H1 (cell line): ENCODE measurements around the gene PCGF3. TPM values are rescaled to one million over a fixed set of nuclear protein-coding genes. Genes with fewer than 3 reads are reported as not detected.

Experiments
- CTCF ChIA-PET: fragments of 300-600 bp; sonication (Branson Sonifier 250); formaldehyde crosslinking; loops from one replicate; lab custom pipeline; 2021; ENCODE audit not compliant: partially characterized antibody; lab: Charles Lee
- POLR2A ChIA-PET: fragments of 300-600 bp; sonication (Branson Sonifier 250); formaldehyde crosslinking; loops from one replicate; lab custom pipeline; 2021; ENCODE audit warnings: inconsistent platforms; ENCODE audit not compliant: partially characterized antibody; lab: Charles Lee
- DNase-seq, 2 experiments: peaks; one replicate each; pipeline versions ENCODE4 v3.0.0 to v3.0.0-alpha.2; 2010 to 2022; ENCODE audit warnings: low spot score in 2 of 2, low read depth in 1 of 2, mixed read lengths in 1 of 2
- FAIRE-seq: peaks from 2 replicates; lab custom pipeline; 2011; peaks lifted over from hg19 to GRCh38; lab: Jason Lieb, UNC
- H2AFZ ChIP-seq: 2 replicates; pipeline ENCODE4 v1.8.1; 2012; ENCODE audit warnings: low read length, inconsistent platforms
- H2AK5ac ChIP-seq: 2 replicates; pipeline ENCODE4 v1.6.1; 2013; ENCODE audit warnings: low read depth, low read length
- H2BK120ac ChIP-seq: replicated peaks from 2 replicates; pipeline ENCODE3; 2013; ENCODE audit warnings: low read depth, low read length, inconsistent platforms
- H2BK12ac ChIP-seq: 2 replicates; pipeline ENCODE4 v1.6.1; 2013; ENCODE audit warnings: low read depth, low read length
- H2BK15ac ChIP-seq: 2 replicates; pipeline ENCODE4 v1.6.1; 2013; ENCODE audit warnings: low read length
- H2BK20ac ChIP-seq: 2 replicates; pipeline ENCODE4 v1.6.1; 2013; ENCODE audit warnings: low read length
- H2BK5ac ChIP-seq: 2 replicates; pipeline ENCODE4 v1.6.1; 2013; ENCODE audit warnings: low read depth, low read length
- H3K14ac ChIP-seq: 2 replicates; pipeline ENCODE4 v1.6.1; 2013; ENCODE audit warnings: inconsistent platforms; ENCODE audit not compliant: insufficient read length
- H3K18ac ChIP-seq: 2 replicates; pipeline ENCODE4 v1.6.1; 2013; ENCODE audit warnings: low read length; ENCODE audit errors: extremely low read depth
- H3K23ac ChIP-seq: 2 replicates; pipeline ENCODE4 v1.6.1; 2013; ENCODE audit warnings: inconsistent platforms; ENCODE audit not compliant: insufficient read length
- H3K23me2 ChIP-seq: 2 replicates; pipeline ENCODE4 v1.6.1; 2013; ENCODE audit warnings: low read depth, low read length
- H3K27ac ChIP-seq: 2 replicates; pipeline ENCODE4 v1.6.1; 2011; ENCODE audit warnings: low read depth, low read length, inconsistent platforms
- H3K27me3 ChIP-seq, 4 experiments: replicated peaks in 1 of 4; 1 replicate in 1 of 4; 2 replicates in 3 of 4; pipeline versions ENCODE4 v1.6.1 to v1.8.1; 2011 to 2013; ENCODE audit warnings: low read length in 3 of 4, mild to moderate bottlenecking in 3 of 4, inconsistent platforms in 2 of 4, mixed read lengths in 2 of 4, moderate library complexity in 1 of 4; ENCODE audit not compliant: control insufficient read depth in 3 of 4, insufficient read depth in 3 of 4; ENCODE audit errors: extremely low read depth in 1 of 4
- H3K36me3 ChIP-seq, 4 experiments: 2 replicates each; pipeline versions ENCODE4 v1.6.1 to v1.8.1; 2011 to 2013; ENCODE audit warnings: mild to moderate bottlenecking in 4 of 4, low read length in 3 of 4, moderate library complexity in 2 of 4, control low read depth in 1 of 4, inconsistent platforms in 1 of 4; ENCODE audit not compliant: insufficient read depth in 4 of 4, control insufficient read depth in 2 of 4
- H3K4ac ChIP-seq: replicated peaks from 2 replicates; pipeline ENCODE3; 2013; ENCODE audit warnings: low read length, low read depth, mixed read lengths, inconsistent platforms; ENCODE audit not compliant: insufficient read length
- H3K4me1 ChIP-seq, 4 experiments: replicated peaks in 1 of 4; 1 replicate in 1 of 4; 2 replicates in 3 of 4; pipeline versions ENCODE4 v1.6.1 to v1.8.1; 2011 to 2013; ENCODE audit warnings: low read length in 3 of 4, inconsistent platforms in 2 of 4, mixed read lengths in 1 of 4; ENCODE audit not compliant: insufficient read depth in 4 of 4, control insufficient read depth in 3 of 4
- H3K4me2 ChIP-seq, 2 experiments: 2 replicates each; pipeline versions ENCODE4 v1.6.1 to v1.8.1; 2011 to 2013; ENCODE audit warnings: low read depth in 2 of 2, low read length in 2 of 2, control low read depth in 1 of 2, inconsistent platforms in 1 of 2, mild to moderate bottlenecking in 1 of 2; ENCODE audit not compliant: insufficient read depth in 1 of 2
- H3K4me3 ChIP-seq, 4 experiments: fragments of 200-600, 300-600 bp in 1 of 4; sonication (generic), shearing (Covaris generic), sonication (Bioruptor Twin) in 1 of 4; 2 replicates each; pipeline versions ENCODE4 v1.5.1 to v1.8.1; 2011 to 2016; ENCODE audit warnings: low read length in 4 of 4, low read depth in 3 of 4, control low read depth in 2 of 4, inconsistent platforms in 2 of 4, mild to moderate bottlenecking in 2 of 4, mixed read lengths in 1 of 4, moderate library complexity in 1 of 4; ENCODE audit not compliant: insufficient read depth in 2 of 4; ENCODE audit errors: extremely low read depth in 1 of 4
- H3K56ac ChIP-seq: replicated peaks from 2 replicates; pipeline ENCODE3; 2013; ENCODE audit warnings: low read depth, mild to moderate bottlenecking, mixed read lengths, low read length, inconsistent platforms; ENCODE audit not compliant: insufficient read length
- H3K79me1 ChIP-seq: 2 replicates; pipeline ENCODE4 v1.6.1; 2013; ENCODE audit warnings: low read depth, low read length, control low read depth
- H3K79me2 ChIP-seq, 2 experiments: 2 replicates each; pipeline versions ENCODE4 v1.6.1 to v1.8.1; 2012 to 2013; ENCODE audit warnings: low read length in 2 of 2, mild to moderate bottlenecking in 2 of 2, inconsistent platforms in 1 of 2; ENCODE audit not compliant: insufficient read depth in 2 of 2, control insufficient read depth in 1 of 2
- H3K9ac ChIP-seq, 4 experiments: replicated peaks in 1 of 4; 1 replicate in 1 of 4; 2 replicates in 3 of 4; pipeline versions ENCODE4 v1.6.1 to v1.8.1; 2011 to 2013; ENCODE audit warnings: low read depth in 3 of 4, low read length in 3 of 4, control low read depth in 2 of 4, mild to moderate bottlenecking in 2 of 4, moderate library complexity in 2 of 4, inconsistent platforms in 1 of 4; ENCODE audit errors: extremely low read depth in 1 of 4
- H3K9me3 ChIP-seq, 2 experiments: 2 replicates each; pipeline versions ENCODE4 v1.6.1 to v1.8.1; 2012 to 2013; ENCODE audit warnings: mild to moderate bottlenecking in 2 of 2, moderate library complexity in 2 of 2, control low read depth in 1 of 2, inconsistent platforms in 1 of 2, low read depth in 1 of 2, low read length in 1 of 2, mixed read lengths in 1 of 2; ENCODE audit not compliant: insufficient read depth in 2 of 2
- H4K20me1 ChIP-seq, 2 experiments: replicated peaks in 1 of 2; 2 replicates each; pipeline versions ENCODE3 to v1.8.1; 2011 to 2013; ENCODE audit warnings: inconsistent platforms in 2 of 2, low read length in 2 of 2, mild to moderate bottlenecking in 1 of 2; ENCODE audit not compliant: insufficient read depth in 2 of 2, control insufficient read depth in 1 of 2
- H4K5ac ChIP-seq: 2 replicates; pipeline ENCODE4 v1.6.1; 2013; ENCODE audit warnings: low read length, low read depth, mixed read lengths, inconsistent platforms; ENCODE audit not compliant: insufficient read length
- H4K8ac ChIP-seq: 2 replicates; pipeline ENCODE4 v1.8.0; 2013; ENCODE audit warnings: mild to moderate bottlenecking, moderate library complexity, low read length, inconsistent platforms; ENCODE audit not compliant: insufficient read depth; ENCODE audit errors: extremely low read depth
- H4K91ac ChIP-seq: replicated peaks from 2 replicates; pipeline ENCODE3; 2013; ENCODE audit warnings: low read length, mixed read lengths, inconsistent platforms; ENCODE audit not compliant: insufficient read length
- GTF2F1 ChIP-seq: IDR thresholded peaks from 2 replicates; pipeline ENCODE4 v1.6.1; 2012; ENCODE audit warnings: low read depth, low read length, improper control_type of control experiment, borderline replicate concordance
- HDAC2 ChIP-seq, 2 experiments: fragments of 300-600 bp in 1 of 2; sonication (generic) in 1 of 2; IDR thresholded peaks; 2 replicates each; pipeline ENCODE4 v1.6.1; 2011 to 2012; ENCODE audit warnings: low read depth in 2 of 2, low read length in 2 of 2, mild to moderate bottlenecking in 2 of 2, moderate library complexity in 2 of 2, borderline replicate concordance in 1 of 2, inconsistent platforms in 1 of 2
- HDAC6 ChIP-seq: IDR thresholded peaks from one replicate; pipeline ENCODE4 v1.7.1; 2012; ENCODE audit warnings: low read depth, mild to moderate bottlenecking, inconsistent platforms, low read length, moderate library complexity
- JUND ChIP-seq: IDR thresholded peaks from 2 replicates; pipeline ENCODE4 v1.6.1; 2011; ENCODE audit warnings: mild to moderate bottlenecking, improper control_type of control experiment, low read length
- KDM5A ChIP-seq: fragments of 200-600 bp; IDR thresholded peaks from 2 replicates; pipeline ENCODE4 v1.7.1; 2012; ENCODE audit warnings: mild to moderate bottlenecking, low read length, inconsistent platforms, mixed read lengths
- NRF1 ChIP-seq: IDR thresholded peaks from 2 replicates; pipeline ENCODE4 v1.6.1; 2011; ENCODE audit warnings: mild to moderate bottlenecking, low read depth, low read length, improper control_type of control experiment
- SP2 ChIP-seq: IDR thresholded peaks from 2 replicates; pipeline ENCODE4 v1.6.1; 2012; ENCODE audit warnings: mild to moderate bottlenecking, low read length, inconsistent platforms
- SP4 ChIP-seq: IDR thresholded peaks from 2 replicates; pipeline ENCODE4 v1.6.1; 2012; ENCODE audit warnings: low read length, inconsistent platforms
- SUZ12 ChIP-seq: fragments of 200-600 bp; sonication (generic); IDR thresholded peaks from 2 replicates; pipeline ENCODE4 v1.6.1; 2012; ENCODE audit warnings: mild to moderate bottlenecking, inconsistent platforms, low read length, moderate library complexity, mixed read lengths
- TCF12 ChIP-seq: IDR thresholded peaks from 2 replicates; pipeline ENCODE4 v1.6.1; 2011; ENCODE audit warnings: low read depth, mild to moderate bottlenecking, low read length
- WGBS, 2 experiments: shearing (Covaris generic) in 1 of 2; methylation state at CpG; one replicate each; pipeline versions ENCODE4 v1.1.6 to v1.1.7; 2013 to 2015; ENCODE audit warnings: low lambda C conversion rate in 2 of 2, mixed read lengths in 2 of 2, inconsistent platforms in 1 of 2, low coverage in 1 of 2, missing lambda C conversion rate in 1 of 2; ENCODE audit not compliant: insufficient replicate concordance in 2 of 2, insufficient coverage in 1 of 2, insufficient read length in 1 of 2; ENCODE audit errors: extremely low coverage in 1 of 2, missing lambda C conversion rate in 1 of 2; 5-methylcytosine and 5-hydroxymethylcytosine counted together
- polyA plus RNA-seq, 7 experiments: library from polyadenylated mRNA; depleted of rRNA in 3 of 7; stranded (reverse) in 5 of 7; unstranded in 2 of 7; fragments of >200 nt in 5 of 7; fragments of 200-250 nt in 2 of 7; gene quantifications; 1 replicate in 5 of 7; 2 replicates in 1 of 7; 4 replicates in 1 of 7; pipeline versions ENCODE4 v1.2.1 to v1.2.3, GENCODE V29; 2011 to 2013; ENCODE audit warnings: missing spikeins in 2 of 7, mixed read lengths in 2 of 7
- total RNA-seq: library from RNA; stranded (reverse); fragmentation: NEBNext Ultra II Directional; extraction: Animal tissue kit (Norgen Biotek cat#: 25700); gene quantifications from 2 replicates; pipeline ENCODE4 v1.2.1, GENCODE V29; 2021
- TF ChIP-seq, protein P1 (sequence below): IDR thresholded peaks from 2 replicates; pipeline ENCODE4 v1.6.1; 2012; ENCODE audit warnings: inconsistent platforms

The PCGF3 gene
- total and polyA plus RNA-seq, 2 of the 8 experiments (the other 6 are each of a cell fraction or from before 2014, with no cell fraction given), result 52.7 to 52.9 TPM

GRCh38 chr4:793093-793861 lies 87.6 kb downstream of the PCGF3 start:
- Histone ChIP-seq H4K5ac (no peak overlapping the region), H3K79me2 (no peaks in the 10 kb centered on the region), H2BK5ac (peak overlapping the region; percentile 82; the same call in 1 of the 2 replicates), H4K91ac (peak overlapping the region; percentile 79), H2BK120ac (no peak overlapping the region), H3K27ac (no peak overlapping the region), H2BK20ac (peak overlapping the region; percentile 8; the same call in 1 of the 2 replicates), H3K9ac (no peak overlapping the region), H2BK12ac (peak overlapping the region; percentile 99; the same call in 1 of the 2 replicates), H3K4me2 (no peak overlapping the region), H3K79me1 (no peaks in the 10 kb centered on the region), H4K20me1 (peaks cover 4 to 8% of the 10 kb centered on the region in 2 experiments), H3K23me2 (peaks cover 5% of the 10 kb centered on the region; the same call in 1 of the 2 replicates), H3K4ac (no peak overlapping the region), H3K18ac (no peak overlapping the region), H3K23ac (no peak overlapping the region), H2AK5ac (peak overlapping the region; percentile 99), H4K8ac (no peak overlapping the region), H3K9me3 (no peaks in the 10 kb centered on the region), H3K4me1 (peaks cover 5 to 38% (median 21%) of the 10 kb centered on the region in 4 experiments), H3K14ac (no peak overlapping the region), H3K56ac (no peak overlapping the region), H3K36me3 (no peaks in the 10 kb centered on the region), H2BK15ac (peak overlapping the region; percentile 100), H2AFZ (no peak overlapping the region), H3K27me3 (peaks cover 19 to 67% (median 54%) of the 10 kb centered on the region in 4 experiments), H3K4me3 (no peak overlapping the region)
- DNase-seq (no peak), FAIRE-seq (no peak)
- ChIA-PET CTCF (interaction anchor here (0.6 to 3.7 kb wide), 8 partner anchors 11 to 501 kb away, joined by 3 to 17 read pairs (median 3); no protein-coding TSS in a partner anchor), POLR2A (interaction anchor here (0.6 to 2.5 kb wide), 6 partner anchors 8 to 580 kb away, joined by 3 to 14 read pairs (median 4); no protein-coding TSS in a partner anchor)
- WGBS, 2 experiments, result 79% methylated on average over 19 of the region's 19 CpGs; no CpG with 5 or more reads in 1 of the 2 experiments
- no peak for TF ChIP-seq HDAC2 (IDR thresholded peaks at IDR 0.05; ENCODE audit: borderline replicate concordance in 1 of 2, low read depth in 2 of 2, low read length in 2 of 2)
- TF ChIP-seq TCF12, result no peak
- TF ChIP-seq, protein P1, sequence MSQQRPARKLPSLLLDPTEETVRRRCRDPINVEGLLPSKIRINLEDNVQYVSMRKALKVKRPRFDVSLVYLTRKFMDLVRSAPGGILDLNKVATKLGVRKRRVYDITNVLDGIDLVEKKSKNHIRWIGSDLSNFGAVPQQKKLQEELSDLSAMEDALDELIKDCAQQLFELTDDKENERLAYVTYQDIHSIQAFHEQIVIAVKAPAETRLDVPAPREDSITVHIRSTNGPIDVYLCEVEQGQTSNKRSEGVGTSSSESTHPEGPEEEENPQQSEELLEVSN, result no peak
- TF ChIP-seq HDAC6, result no peak
- no peak for TF ChIP-seq SP4
- no peak for TF ChIP-seq KDM5A
- no peak for TF ChIP-seq JUND
- no peak for TF ChIP-seq SP2
- TF ChIP-seq SUZ12, result no peak
- no peak for TF ChIP-seq GTF2F1
- no peak for TF ChIP-seq NRF1
